Activated naive CD4-positive, alpha-beta T cell treated with anti-CD3 and anti-CD28 coated beads, Interleukin-2, amount 10 ng/mL, durations not matched to agents 7 days and 5 days (primary cell): ENCODE measurements around the gene KLF5.
"Not testable (repeated sequence)": the region's sequence is repeated elsewhere in the genome, so short reads cannot be mapped to it uniquely, and the experiment has no call there.

Experiments
- CTCF ChIA-PET: fragments of 350-600 bp; sonication (Branson Sonifier 250); formaldehyde crosslinking; loops from one replicate; lab custom pipeline; 2021; ENCODE audit warnings: antibody characterized with exemption; lab: Charles Lee
- DNase-seq: peaks from one replicate; pipeline ENCODE4 v3.0.0-alpha.2; 2020
- H3K27ac Mint-ChIP-seq: one replicate; pipeline ENCODE4 v1.8.0; 2021; ENCODE audit warnings: mild to moderate bottlenecking, moderate library complexity, mixed read lengths
- H3K27me3 Mint-ChIP-seq: one replicate; pipeline ENCODE4 v1.8.0; 2021; ENCODE audit warnings: mild to moderate bottlenecking, mixed read lengths
- H3K36me3 Mint-ChIP-seq: one replicate; pipeline ENCODE4 v1.8.0; 2021; ENCODE audit warnings: mixed read lengths
- H3K4me1 Mint-ChIP-seq: one replicate; pipeline ENCODE4 v1.8.0; 2021; ENCODE audit warnings: mixed read lengths
- H3K4me3 Mint-ChIP-seq: one replicate; pipeline ENCODE4 v1.8.0; 2021; ENCODE audit warnings: mild to moderate bottlenecking, moderate library complexity, mixed read lengths
- H3K9me3 Mint-ChIP-seq: one replicate; pipeline ENCODE4 v1.8.0; 2021; ENCODE audit warnings: mixed read lengths

KLF5 gene

DNA sequence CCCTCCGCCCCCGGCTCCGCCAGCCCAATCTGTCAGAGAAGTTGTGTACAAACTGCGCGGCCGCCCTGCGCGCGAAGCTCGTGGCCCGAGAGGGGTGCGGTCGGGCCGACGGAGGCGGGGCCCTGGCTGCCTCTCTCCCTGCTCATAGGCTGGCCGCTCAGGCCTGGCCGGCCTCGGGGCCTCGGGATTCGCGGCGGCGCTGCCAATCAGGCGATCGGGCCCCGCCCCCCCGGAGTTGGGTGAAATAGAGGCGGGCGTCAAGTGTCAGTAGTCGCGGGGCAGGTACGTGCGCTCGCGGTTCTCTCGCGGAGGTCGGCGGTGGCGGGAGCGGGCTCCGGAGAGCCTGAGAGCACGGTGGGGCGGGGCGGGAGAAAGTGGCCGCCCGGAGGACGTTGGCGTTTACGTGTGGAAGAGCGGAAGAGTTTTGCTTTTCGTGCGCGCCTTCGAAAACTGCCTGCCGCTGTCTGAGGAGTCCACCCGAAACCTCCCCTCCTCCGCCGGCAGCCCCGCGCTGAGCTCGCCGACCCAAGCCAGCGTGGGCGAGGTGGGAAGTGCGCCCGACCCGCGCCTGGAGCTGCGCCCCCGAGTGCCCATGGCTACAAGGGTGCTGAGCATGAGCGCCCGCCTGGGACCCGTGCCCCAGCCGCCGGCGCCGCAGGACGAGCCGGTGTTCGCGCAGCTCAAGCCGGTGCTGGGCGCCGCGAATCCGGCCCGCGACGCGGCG lies at the start of gene KLF5:
Gene KLF5, plus strand, starts transcription at position 270 of the 724 bp plus-strand sequence. Its CDS starts 323 bp downstream, at position 593.
- H3K27ac Mint-ChIP-seq = peak within 1 kb of the TSS; percentile 91
- H3K4me1 Mint-ChIP-seq = peaks cover 23% of the 10 kb centered on the region
- peak within 1 kb of the TSS; percentile 84 for H3K4me3 Mint-ChIP-seq
- H3K9me3 Mint-ChIP-seq = no peaks in the 10 kb centered on the region
- peaks cover 33% of the 10 kb centered on the region for H3K27me3 Mint-ChIP-seq
- peaks cover 14% of the 10 kb centered on the region for H3K36me3 Mint-ChIP-seq
- DNase-seq = peak; percentile 98
- CTCF ChIA-PET = interaction anchor here (0.8 to 1.5 kb wide), 3 partner anchors 9 to 648 kb away, joined by 3 to 4 read pairs (median 4); no protein-coding TSS in a partner anchor

DNA sequence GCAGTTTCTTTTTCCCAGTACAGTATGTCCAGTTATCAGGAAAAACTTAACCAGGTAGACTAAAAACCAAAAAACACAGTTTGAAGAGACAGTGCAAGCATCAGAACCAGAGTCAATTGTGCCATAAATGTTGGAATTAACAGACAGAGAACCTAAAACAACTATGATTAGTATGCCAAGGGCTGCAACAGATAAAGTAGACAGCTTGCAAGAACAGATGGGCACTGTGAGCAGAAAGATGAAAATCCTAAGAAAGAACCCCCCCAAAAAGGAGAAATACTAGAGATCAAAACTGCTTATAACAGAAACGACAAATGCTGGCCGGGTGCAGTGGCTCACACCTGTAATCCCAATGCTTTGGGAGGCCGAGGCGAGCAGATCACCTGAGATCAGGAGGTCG lies 47.1 kb upstream of the KLF5 start:
- CTCF ChIA-PET = no interaction called here
- H3K27ac Mint-ChIP-seq = no peak overlapping the region
- no peak for DNase-seq
- no peaks in the 10 kb centered on the region for H3K27me3 Mint-ChIP-seq
- H3K9me3 Mint-ChIP-seq = no peaks in the 10 kb centered on the region
- H3K36me3 Mint-ChIP-seq = peaks cover 21% of the 10 kb centered on the region
- no peaks in the 10 kb centered on the region for H3K4me1 Mint-ChIP-seq
- no peak overlapping the region for H3K4me3 Mint-ChIP-seq

DNA sequence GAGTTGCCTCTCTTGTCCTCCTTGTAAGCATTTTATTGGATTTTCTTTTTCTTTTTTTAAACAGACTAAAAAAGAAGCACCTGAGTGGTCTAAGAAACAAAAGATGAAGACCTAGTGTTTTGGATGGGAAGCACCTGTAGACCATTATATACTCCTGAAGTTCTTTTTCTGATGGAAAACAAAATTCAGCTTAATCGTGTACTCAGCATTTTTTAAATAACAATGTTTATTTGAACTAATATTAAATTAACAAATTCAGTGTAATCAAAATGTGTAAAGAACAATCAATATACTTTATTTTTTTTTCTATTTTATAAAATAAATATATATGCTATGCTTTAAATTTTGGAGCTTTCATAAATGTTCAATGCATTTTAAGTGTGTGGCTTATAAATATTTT lies 43.0 kb upstream of the KLF5 start:
- Mint-ChIP-seq H3K27me3 (no peaks in the 10 kb centered on the region), H3K27ac (no peak overlapping the region), H3K4me3 (no peak overlapping the region), H3K4me1 (no peaks in the 10 kb centered on the region), H3K9me3 (no peaks in the 10 kb centered on the region), H3K36me3 (peaks cover 20% of the 10 kb centered on the region)
- no peak for DNase-seq
- CTCF ChIA-PET = no interaction called here

DNA sequence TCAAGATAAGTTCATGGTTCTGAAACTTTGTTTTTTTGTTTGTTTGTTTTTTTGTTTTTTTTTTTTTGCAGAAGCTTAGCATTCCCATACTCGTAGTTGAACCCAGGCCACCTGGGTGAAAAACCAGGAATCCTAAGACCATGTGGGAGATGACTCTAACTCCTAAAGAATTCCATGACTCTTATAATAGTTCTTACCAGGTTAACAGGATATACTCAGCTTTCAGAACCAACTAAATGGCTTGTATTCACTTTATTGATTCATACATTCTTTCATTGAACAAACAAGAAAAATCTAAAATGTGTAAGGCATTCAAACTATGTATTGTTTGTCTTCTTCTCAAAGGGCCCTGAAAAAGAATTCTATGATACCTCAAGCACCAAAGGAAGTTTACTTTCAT lies 40.5 kb upstream of the KLF5 start:
- H3K4me1 Mint-ChIP-seq = no peaks in the 10 kb centered on the region
- H3K4me3 Mint-ChIP-seq = no peak overlapping the region
- CTCF ChIA-PET = no interaction called here
- peaks cover 10% of the 10 kb centered on the region for H3K36me3 Mint-ChIP-seq
- H3K27ac Mint-ChIP-seq = no peak overlapping the region
- no peaks in the 10 kb centered on the region for H3K27me3 Mint-ChIP-seq
- no peak for DNase-seq
- no peaks in the 10 kb centered on the region for H3K9me3 Mint-ChIP-seq

DNA sequence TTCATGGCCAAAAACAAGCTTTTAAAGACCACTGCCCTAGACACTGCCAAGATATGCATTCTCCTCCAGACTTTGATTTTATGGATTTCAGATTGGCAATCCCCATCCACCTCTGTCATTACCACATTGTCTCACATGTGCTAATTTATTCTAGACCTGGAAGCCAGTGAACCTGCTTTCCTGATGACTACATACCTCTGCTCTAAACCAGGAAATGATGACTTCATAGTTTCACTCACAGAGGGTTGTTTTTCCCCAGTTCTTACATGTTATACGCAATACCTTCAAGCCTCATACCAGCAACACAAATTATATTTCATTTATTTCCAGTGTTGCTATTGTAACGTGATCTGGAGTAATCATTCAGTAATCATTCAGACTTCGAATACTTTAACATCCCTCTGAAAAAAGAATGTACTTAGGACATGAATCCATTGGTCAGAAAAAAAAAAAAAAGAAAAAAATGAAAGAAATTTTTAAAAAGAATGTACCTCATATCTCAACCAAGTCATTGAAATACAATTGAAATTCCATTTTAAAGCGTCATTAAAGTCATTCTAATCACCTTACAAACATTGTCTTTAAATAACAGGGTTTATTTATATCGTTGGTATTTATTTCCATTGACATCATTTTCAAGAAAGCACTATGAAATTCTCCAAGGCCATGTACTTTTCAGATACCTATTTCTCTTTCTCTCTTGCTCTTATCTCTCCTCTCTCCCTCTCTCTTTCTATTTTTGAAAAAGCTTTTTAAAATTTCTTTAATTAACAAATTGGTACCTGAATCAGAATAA lies 33.4 kb upstream of the KLF5 start:
- H3K9me3 Mint-ChIP-seq = no peaks in the 10 kb centered on the region
- H3K4me3 Mint-ChIP-seq = no peak overlapping the region
- H3K27me3 Mint-ChIP-seq = peaks cover 3% of the 10 kb centered on the region
- no peak overlapping the region for H3K27ac Mint-ChIP-seq
- CTCF ChIA-PET = no interaction called here
- peaks cover 4% of the 10 kb centered on the region for H3K4me1 Mint-ChIP-seq
- no peak for DNase-seq
- H3K36me3 Mint-ChIP-seq = peaks cover 4% of the 10 kb centered on the region

DNA sequence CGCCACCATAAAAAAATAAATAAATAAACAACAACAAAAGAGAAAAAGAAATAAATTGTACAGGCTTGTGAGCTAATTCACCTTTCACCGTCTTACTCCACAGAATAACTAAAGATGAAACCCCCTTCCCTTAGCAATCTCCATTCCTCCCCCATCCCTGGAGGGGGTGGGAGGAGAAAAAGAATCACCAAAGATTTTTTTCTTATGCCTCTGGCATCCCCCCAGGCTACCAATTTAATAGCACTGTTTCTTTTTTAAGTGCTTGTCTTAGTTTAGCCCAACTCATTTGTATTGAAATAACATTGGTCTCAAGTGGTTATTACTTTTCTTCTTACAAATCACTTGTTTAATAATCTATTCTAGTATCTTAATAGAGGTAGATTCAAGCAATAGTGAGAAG lies 23.9 kb upstream of the KLF5 start:
- no peak overlapping the region for H3K4me3 Mint-ChIP-seq
- CTCF ChIA-PET = no interaction called here
- no peaks in the 10 kb centered on the region for H3K36me3 Mint-ChIP-seq
- peaks cover under 1% of the 10 kb centered on the region for H3K27me3 Mint-ChIP-seq
- H3K4me1 Mint-ChIP-seq = no peaks in the 10 kb centered on the region
- DNase-seq = no peak
- H3K9me3 Mint-ChIP-seq = no peaks in the 10 kb centered on the region
- no peak overlapping the region for H3K27ac Mint-ChIP-seq

DNA sequence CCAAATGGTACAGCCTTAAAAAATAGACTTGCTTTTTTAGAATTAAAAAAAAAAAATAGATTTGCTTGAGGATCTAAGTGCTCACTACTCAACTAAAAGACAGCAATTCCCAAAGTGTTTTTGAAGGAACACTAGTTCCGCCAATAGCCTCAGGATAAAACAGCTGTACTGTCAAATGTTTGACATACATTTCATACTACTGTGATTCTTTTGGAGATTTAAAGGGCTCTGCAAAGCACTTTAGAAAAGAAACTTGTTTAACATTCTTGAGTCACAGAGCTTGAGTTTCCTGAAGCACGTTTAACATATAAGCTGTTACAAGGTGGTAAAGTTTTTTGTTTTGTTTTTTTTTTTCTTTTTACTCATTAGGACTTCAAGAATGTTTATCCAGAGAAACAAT lies 23.1 kb upstream of the KLF5 start:
- Mint-ChIP-seq H3K4me1 (no peaks in the 10 kb centered on the region), H3K4me3 (no peak overlapping the region), H3K36me3 (no peaks in the 10 kb centered on the region), H3K9me3 (no peaks in the 10 kb centered on the region), H3K27me3 (no peaks in the 10 kb centered on the region), H3K27ac (no peak overlapping the region)
- CTCF ChIA-PET = no interaction called here
- no peak for DNase-seq

DNA sequence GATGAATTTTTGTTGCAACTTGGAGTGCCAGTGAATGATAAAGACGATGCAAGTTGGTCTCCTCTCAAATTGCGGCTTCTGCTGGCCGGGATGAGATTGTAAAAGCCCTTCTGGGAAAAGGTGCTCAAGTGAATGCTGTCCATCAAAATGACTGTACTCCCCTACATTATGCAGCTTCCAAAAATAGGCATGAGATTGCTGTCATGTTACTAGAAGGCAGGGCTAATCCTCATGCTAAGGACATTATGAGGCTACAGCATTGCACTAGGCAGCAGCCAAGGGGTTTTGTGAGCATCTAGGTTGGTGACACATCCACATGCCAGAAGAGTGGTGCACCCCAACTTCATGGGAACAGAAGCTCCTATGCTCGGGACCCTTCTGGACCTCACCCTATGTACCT lies 22.2 kb upstream of the KLF5 start:
- H3K9me3 Mint-ChIP-seq = no peaks in the 10 kb centered on the region
- no peaks in the 10 kb centered on the region for H3K27me3 Mint-ChIP-seq
- DNase-seq = no peak
- CTCF ChIA-PET = interaction anchor here (0.6 to 1.0 kb wide), 2 partner anchors 16 to 477 kb away, joined by 3 read pairs; no protein-coding TSS in a partner anchor
- no peak overlapping the region for H3K4me3 Mint-ChIP-seq
- no peaks in the 10 kb centered on the region for H3K36me3 Mint-ChIP-seq
- H3K27ac Mint-ChIP-seq = no peak overlapping the region
- H3K4me1 Mint-ChIP-seq = no peaks in the 10 kb centered on the region

DNA sequence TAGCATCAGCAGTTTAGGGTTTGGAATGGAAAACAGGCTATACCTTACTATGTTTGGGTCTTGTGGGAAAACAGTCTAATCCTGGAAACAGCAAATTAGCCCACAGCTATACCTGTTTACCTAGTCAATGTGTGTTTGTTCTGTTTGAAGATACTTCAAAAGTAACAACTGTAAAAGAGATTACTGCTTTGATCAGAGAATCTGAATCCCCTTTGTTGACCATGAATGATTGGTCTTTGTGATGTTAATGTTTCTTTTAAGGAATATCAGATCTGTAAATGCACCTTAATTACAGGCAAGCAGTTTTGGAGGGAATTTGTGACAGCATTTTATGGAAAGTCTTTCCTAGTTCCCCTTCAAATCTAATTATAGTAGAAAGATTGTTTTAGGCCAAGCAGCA lies 20.7 kb upstream of the KLF5 start:
- CTCF ChIA-PET = no interaction called here
- H3K36me3 Mint-ChIP-seq = no peaks in the 10 kb centered on the region
- DNase-seq = no peak
- H3K4me3 Mint-ChIP-seq = no peak overlapping the region
- H3K27me3 Mint-ChIP-seq = no peaks in the 10 kb centered on the region
- no peak overlapping the region for H3K27ac Mint-ChIP-seq
- no peaks in the 10 kb centered on the region for H3K9me3 Mint-ChIP-seq
- H3K4me1 Mint-ChIP-seq = no peaks in the 10 kb centered on the region

DNA sequence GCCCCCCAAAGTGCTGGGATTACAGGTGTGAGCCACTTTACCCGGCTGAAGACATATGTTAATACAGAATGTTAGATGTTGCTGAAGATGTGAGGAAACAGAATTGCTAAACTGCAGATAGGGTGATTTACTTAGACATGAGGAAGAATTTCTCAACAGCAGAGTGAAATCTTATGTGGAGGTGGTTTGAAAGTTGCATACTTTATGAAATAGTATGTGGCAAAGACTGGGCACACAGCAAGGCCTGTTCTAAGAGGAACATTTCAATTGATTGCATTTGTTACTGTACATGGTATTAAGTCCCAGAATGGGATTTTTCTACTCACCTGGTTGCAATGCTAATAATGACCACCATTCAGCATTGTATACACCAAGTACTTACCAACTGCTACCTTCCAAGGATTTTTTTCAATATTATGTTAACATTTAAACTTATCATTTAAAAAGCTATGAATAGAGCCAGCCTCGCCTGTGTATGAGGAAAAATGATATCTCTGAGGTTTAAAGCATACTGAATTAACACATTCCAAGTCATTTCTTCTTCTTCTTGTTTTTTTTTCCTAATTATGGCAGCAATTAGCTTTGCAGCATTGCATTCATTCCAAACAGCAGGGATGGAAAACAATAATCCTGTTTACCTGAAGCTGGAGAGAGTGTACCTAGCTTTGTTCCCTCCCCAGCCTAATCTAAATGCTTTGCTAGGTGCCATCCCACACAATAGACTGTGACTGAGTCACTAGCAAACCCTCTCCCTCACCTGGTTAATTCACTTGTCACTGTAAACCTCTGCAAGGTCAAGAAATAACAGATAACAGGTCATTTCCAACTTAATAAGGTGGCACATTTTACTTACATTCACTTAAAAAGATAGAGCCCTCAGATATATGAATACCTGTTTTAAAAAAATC lies 19.4 kb upstream of the KLF5 start:
- Mint-ChIP-seq H3K4me1 (no peaks in the 10 kb centered on the region), H3K36me3 (no peaks in the 10 kb centered on the region), H3K9me3 (no peaks in the 10 kb centered on the region), H3K27ac (no peak overlapping the region), H3K4me3 (no peak overlapping the region), H3K27me3 (no peaks in the 10 kb centered on the region)
- CTCF ChIA-PET = interaction anchor here (0.6 kb wide), 1 partner anchor 79 kb away, joined by 3 read pairs; no protein-coding TSS in a partner anchor
- no peak for DNase-seq

DNA sequence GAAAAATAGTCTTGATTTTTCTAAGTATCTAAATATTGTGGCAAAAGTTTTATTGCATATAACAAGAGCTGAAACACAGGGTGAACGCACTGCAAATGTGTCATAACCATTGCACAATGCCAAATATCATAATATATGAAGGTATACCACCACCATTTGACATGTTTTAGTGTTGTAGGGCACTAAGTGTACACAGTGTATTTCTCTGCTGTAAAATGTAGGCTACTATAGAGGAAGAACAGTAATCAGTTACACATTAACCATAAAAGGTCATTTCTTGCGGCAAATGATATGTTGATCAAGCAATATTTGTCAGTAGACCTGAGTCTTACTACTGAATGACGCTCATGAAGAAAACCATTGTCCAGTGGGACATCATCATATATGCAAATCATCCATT lies 18.3 kb upstream of the KLF5 start:
- H3K27me3 Mint-ChIP-seq = no peaks in the 10 kb centered on the region
- no peaks in the 10 kb centered on the region for H3K4me1 Mint-ChIP-seq
- H3K4me3 Mint-ChIP-seq = no peak overlapping the region
- no peaks in the 10 kb centered on the region for H3K9me3 Mint-ChIP-seq
- CTCF ChIA-PET = interaction anchor here (1.0 kb wide), 1 partner anchor 20 kb away, joined by 4 read pairs; no protein-coding TSS in a partner anchor
- no peak for DNase-seq
- H3K27ac Mint-ChIP-seq = no peak overlapping the region
- H3K36me3 Mint-ChIP-seq = no peaks in the 10 kb centered on the region

DNA sequence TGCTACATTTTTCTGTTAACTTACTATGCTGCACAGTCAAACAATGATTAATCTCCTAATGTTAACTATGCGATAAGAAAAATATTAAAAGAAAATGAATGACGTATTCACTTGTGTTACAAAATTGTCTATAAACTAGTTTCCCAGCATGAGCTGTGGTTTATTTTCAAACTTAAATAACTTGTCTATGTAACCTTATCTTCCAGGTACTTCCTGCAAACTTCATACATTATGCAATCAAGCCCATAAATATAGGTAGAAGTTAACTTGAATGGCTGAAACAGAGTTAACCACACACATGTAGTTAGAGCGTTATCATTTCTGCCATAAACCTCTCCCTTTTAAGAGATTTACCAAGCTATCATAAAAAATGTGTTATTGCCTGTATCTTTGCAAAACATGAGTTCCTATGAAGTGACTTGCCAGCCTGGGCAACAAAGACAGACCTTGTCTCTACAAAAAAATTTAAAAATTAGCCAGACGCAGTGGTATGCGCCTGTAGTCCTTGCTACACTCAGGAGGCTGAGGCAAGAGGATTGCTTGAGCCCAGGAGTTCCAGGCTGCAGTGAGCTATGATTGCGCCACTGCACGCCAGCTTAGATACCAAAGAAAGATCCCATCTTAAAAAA lies 17.7 kb upstream of the KLF5 start:
- Mint-ChIP-seq H3K4me1 (no peaks in the 10 kb centered on the region), H3K36me3 (no peaks in the 10 kb centered on the region), H3K4me3 (no peak overlapping the region), H3K9me3 (no peaks in the 10 kb centered on the region), H3K27me3 (no peaks in the 10 kb centered on the region), H3K27ac (no peak overlapping the region)
- CTCF ChIA-PET = interaction anchor here (1.0 kb wide), 1 partner anchor 19 kb away, joined by 4 read pairs; no protein-coding TSS in a partner anchor
- no peak for DNase-seq

DNA sequence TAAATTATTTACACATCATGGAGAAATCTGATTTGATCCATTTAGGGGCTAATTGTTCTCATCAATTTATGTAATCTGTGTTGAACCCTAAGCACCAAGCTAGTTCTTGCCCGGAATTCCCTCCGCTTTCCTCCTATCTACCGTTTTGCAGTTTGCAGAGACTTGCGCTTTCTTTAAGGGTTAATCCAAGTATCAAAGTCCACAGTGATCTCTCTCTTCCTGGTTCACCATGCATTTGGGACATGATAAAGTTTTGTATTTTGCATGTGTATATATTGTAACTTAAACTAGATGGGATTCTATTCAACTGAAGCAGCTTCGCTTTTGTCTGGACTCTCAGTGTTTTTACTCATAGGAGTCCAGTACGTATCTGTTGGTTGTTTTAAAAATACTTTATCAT lies 13.8 kb upstream of the KLF5 start:
- Mint-ChIP-seq H3K4me1 (no peaks in the 10 kb centered on the region), H3K4me3 (no peak overlapping the region), H3K9me3 (no peaks in the 10 kb centered on the region), H3K27me3 (no peaks in the 10 kb centered on the region), H3K27ac (no peak overlapping the region), H3K36me3 (no peaks in the 10 kb centered on the region)
- CTCF ChIA-PET = no interaction called here
- DNase-seq = no peak

DNA sequence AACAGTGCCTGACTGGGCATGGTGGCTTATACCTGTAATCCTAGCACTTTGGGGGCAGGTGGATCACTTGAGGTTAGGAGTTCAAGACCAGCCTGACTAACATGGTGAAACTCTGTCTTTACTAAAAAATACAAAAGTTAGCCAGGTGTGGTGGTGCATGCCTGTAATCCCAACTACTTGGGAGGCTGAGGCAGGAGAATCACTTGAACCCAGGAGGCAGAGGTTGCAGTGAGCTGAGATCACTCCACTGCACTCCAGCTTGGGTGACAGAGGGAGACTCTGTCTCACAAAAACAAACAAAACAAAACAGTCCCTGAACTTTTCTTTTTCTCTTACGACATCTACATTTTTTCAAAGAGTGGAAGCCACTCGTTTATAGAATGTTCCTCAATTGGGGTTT lies 10.2 kb upstream of the KLF5 start:
- DNase-seq, H3K27me3 Mint-ChIP-seq, H3K4me3 Mint-ChIP-seq, CTCF ChIA-PET, H3K36me3 Mint-ChIP-seq, H3K27ac Mint-ChIP-seq, H3K9me3 Mint-ChIP-seq, H3K4me1 Mint-ChIP-seq: not testable (repeated sequence)
